ENCODE measurements around the gene ST8SIA2. TPM values are rescaled to one million over a fixed set of nuclear protein-coding genes. Genes with fewer than 3 reads are reported as not detected.

Gene ST8SIA2
- total and polyA plus RNA-seq, 2 experiments from 2014 or later, result 0.87 to 1.1 TPM

DNA sequence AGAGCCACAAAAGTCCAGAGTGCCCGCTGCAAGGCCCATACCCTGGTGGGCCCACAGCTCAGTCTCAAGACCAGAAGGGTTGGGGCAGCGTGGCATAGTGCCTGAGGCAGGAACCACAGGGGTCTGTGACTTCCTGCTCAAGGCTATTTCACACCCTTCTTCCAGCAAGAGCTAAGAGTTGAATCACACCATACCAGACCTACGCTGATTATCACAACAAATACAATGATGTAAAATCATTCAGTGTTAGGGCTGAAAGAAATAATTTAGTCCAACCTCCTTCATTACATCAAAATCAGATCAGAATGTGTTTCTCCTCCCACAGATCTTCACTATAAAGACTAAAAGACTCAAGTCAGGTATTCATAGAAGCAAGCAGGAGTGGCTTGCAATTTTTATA, 27.8 kb upstream of the ST8SIA2 start:
- Histone ChIP-seq H2AFZ (no peak overlapping the region), H3K4me2 (no peak overlapping the region), H4K20me1 (ENCODE audit: insufficient read depth, poor library complexity, severe bottlenecking) (no peaks in the 10 kb centered on the region), H3K27ac (no peak overlapping the region), H3K36me3 (replicated peaks; ENCODE audit: insufficient read depth, low read depth) (no peaks in the 10 kb centered on the region), H3K4me3 (no peak overlapping the region), H3K9me3 (ENCODE audit: low read depth) (no peaks in the 10 kb centered on the region), H3K4me1 (ENCODE audit: insufficient read depth) (peaks cover 21% of the 10 kb centered on the region), H3K79me2 (no peaks in the 10 kb centered on the region), H3K9me2 (replicated peaks; ENCODE audit: insufficient read depth) (no peaks in the 10 kb centered on the region), H3K27me3 (no peaks in the 10 kb centered on the region)
- DNase-seq (ENCODE audit: low spot score), result no peak
- TF ChIP-seq EZH2phosphoT487 (IDR thresholded peaks at IDR 0.05; ENCODE audit: low read depth, severe bottlenecking, unreplicated experiment) (no peak), EZH2 (IDR thresholded peaks at IDR 0.05; ENCODE audit: borderline replicate concordance) (no peak), CTCF (IDR thresholded peaks at IDR 0.05; ENCODE audit: poor library complexity) (no peak)
- WGBS (ENCODE audit: low lambda C conversion rate, missing lambda C conversion rate), result 76% methylated on average over 3 of the region's 3 CpGs

DNA sequence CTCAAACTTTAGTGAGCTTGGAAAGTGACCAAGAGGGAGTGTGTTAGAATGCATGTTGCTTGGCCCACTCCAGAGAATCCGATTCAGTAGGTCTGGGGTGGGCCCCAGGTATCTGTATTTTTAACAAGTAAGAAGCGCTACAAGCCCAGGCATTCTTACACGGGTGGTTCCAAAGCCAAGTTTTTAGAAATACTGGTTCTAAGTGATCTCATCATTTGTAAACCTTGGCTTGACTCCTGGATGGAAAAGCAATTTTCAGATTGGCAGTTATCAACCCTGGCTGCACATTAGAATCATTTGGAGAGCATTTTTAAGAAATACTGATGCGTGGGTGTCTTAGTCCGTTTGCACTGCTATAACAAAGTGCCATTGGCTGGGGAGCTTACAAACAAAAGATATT, 27.3 kb upstream of the ST8SIA2 start:
- Histone ChIP-seq H4K20me1 (ENCODE audit: insufficient read depth, poor library complexity, severe bottlenecking) (no peaks in the 10 kb centered on the region), H3K79me2 (no peaks in the 10 kb centered on the region), H3K4me2 (no peak overlapping the region), H3K9me2 (replicated peaks; ENCODE audit: insufficient read depth) (no peaks in the 10 kb centered on the region), H3K27ac (no peak overlapping the region), H2AFZ (no peak overlapping the region), H3K36me3 (replicated peaks; ENCODE audit: insufficient read depth, low read depth) (no peaks in the 10 kb centered on the region), H3K4me3 (no peak overlapping the region), H3K27me3 (no peaks in the 10 kb centered on the region), H3K9me3 (ENCODE audit: low read depth) (no peaks in the 10 kb centered on the region), H3K4me1 (ENCODE audit: insufficient read depth) (peaks cover 21% of the 10 kb centered on the region)
- 90% methylated on average over 5 of the region's 5 CpGs for WGBS (ENCODE audit: low lambda C conversion rate, missing lambda C conversion rate)
- no peak for DNase-seq (ENCODE audit: low spot score)
- TF ChIP-seq EZH2 (IDR thresholded peaks at IDR 0.05; ENCODE audit: borderline replicate concordance) (no peak), EZH2phosphoT487 (IDR thresholded peaks at IDR 0.05; ENCODE audit: low read depth, severe bottlenecking, unreplicated experiment) (no peak), CTCF (IDR thresholded peaks at IDR 0.05; ENCODE audit: poor library complexity) (no peak)

- no peaks in the 10 kb centered on the region for H3K9me2 ChIP-seq (replicated peaks; ENCODE audit: insufficient read depth)
- TF ChIP-seq EZH2phosphoT487 (IDR thresholded peaks at IDR 0.05; ENCODE audit: low read depth, severe bottlenecking, unreplicated experiment) (no peak), CTCF (IDR thresholded peaks at IDR 0.05; ENCODE audit: poor library complexity) (no peak), EZH2 (IDR thresholded peaks at IDR 0.05; ENCODE audit: borderline replicate concordance) (no peak)
- H4K20me1 ChIP-seq (ENCODE audit: insufficient read depth, poor library complexity, severe bottlenecking), result no peaks in the 10 kb centered on the region
- no peak overlapping the region for H3K4me2 ChIP-seq
- H2AFZ ChIP-seq, result no peak overlapping the region
- no peaks in the 10 kb centered on the region for H3K36me3 ChIP-seq (replicated peaks; ENCODE audit: insufficient read depth, low read depth)
- no peak overlapping the region for H3K27ac ChIP-seq
- H3K27me3 ChIP-seq, result no peaks in the 10 kb centered on the region
- no peaks in the 10 kb centered on the region for H3K79me2 ChIP-seq
- WGBS (ENCODE audit: low lambda C conversion rate, missing lambda C conversion rate), result 83% methylated on average over 1 of the region's 1 CpG
- no peak overlapping the region for H3K4me3 ChIP-seq
- DNase-seq (ENCODE audit: low spot score), result no peak
- H3K9me3 ChIP-seq (ENCODE audit: low read depth), result no peaks in the 10 kb centered on the region
- no peaks in the 10 kb centered on the region for H3K4me1 ChIP-seq (ENCODE audit: insufficient read depth)
Measured at GRCh38 chr15:92375057-92375456, 18.6 kb upstream of the ST8SIA2 start.

DNA sequence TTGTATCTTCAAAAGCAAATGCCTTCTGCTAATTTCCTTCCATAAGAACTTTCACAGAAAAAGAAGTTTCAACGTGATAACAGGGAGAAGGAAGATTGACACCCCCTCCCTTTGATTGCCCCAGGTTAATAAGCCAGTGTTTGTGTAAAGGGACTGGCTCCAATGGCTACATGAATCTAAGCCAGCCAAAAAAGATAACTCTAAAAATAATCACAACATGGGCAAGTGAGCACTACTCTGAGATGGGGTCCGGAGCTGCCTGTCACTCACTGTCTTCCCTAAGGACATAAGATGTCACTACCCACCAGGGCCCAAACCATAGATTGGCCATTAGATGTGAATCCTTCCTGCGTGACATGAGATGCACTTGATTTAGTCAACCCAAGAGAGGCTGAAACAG, 17.6 kb upstream of the ST8SIA2 start:
- no peak overlapping the region for H2AFZ ChIP-seq
- H3K36me3 ChIP-seq (replicated peaks; ENCODE audit: insufficient read depth, low read depth), result no peaks in the 10 kb centered on the region
- DNase-seq (ENCODE audit: low spot score), result no peak
- no peak for TF ChIP-seq CTCF (IDR thresholded peaks at IDR 0.05; ENCODE audit: poor library complexity)
- TF ChIP-seq EZH2phosphoT487 (IDR thresholded peaks at IDR 0.05; ENCODE audit: low read depth, severe bottlenecking, unreplicated experiment), result no peak
- no peak for TF ChIP-seq EZH2 (IDR thresholded peaks at IDR 0.05; ENCODE audit: borderline replicate concordance)
- H3K27ac ChIP-seq, result no peak overlapping the region
- no peaks in the 10 kb centered on the region for H3K27me3 ChIP-seq
- H3K4me1 ChIP-seq (ENCODE audit: insufficient read depth), result no peaks in the 10 kb centered on the region
- no peaks in the 10 kb centered on the region for H3K79me2 ChIP-seq
- no peaks in the 10 kb centered on the region for H3K9me2 ChIP-seq (replicated peaks; ENCODE audit: insufficient read depth)
- 87% methylated on average over 3 of the region's 3 CpGs for WGBS (ENCODE audit: low lambda C conversion rate, missing lambda C conversion rate)
- H4K20me1 ChIP-seq (ENCODE audit: insufficient read depth, poor library complexity, severe bottlenecking), result no peaks in the 10 kb centered on the region
- H3K4me2 ChIP-seq, result no peak overlapping the region
- H3K4me3 ChIP-seq, result no peak overlapping the region
- H3K9me3 ChIP-seq (ENCODE audit: low read depth), result no peaks in the 10 kb centered on the region

All from hepatocyte (in vitro differentiated cells).